ENCODE results near the gene CTNNBIP1. TPM values are rescaled to one million over a fixed set of nuclear protein-coding genes. Genes with fewer than 3 reads are reported as not detected.

CTNNBIP1 gene
- polyA plus RNA-seq, 1 donor from 2014 or later: 69.3 TPM

- no peaks in the 10 kb centered on the region for H3K36me3 ChIP-seq (ENCODE audit: insufficient read depth, low read length)
Measured at GRCh38 chr1:9865724-9866123, 44.3 kb downstream of the CTNNBIP1 start.

GRCh38 chr1:9863371-9863770 lies 46.7 kb downstream of the CTNNBIP1 start:
- Histone ChIP-seq H3K36me3 (ENCODE audit: insufficient read depth, low read length) (no peaks in the 10 kb centered on the region), H3K79me2 (replicated peaks; ENCODE audit: insufficient read depth, low read length) (no peaks in the 10 kb centered on the region), H3K9me2 (ENCODE audit: insufficient read depth, low read length) (no peaks in the 10 kb centered on the region), H3K4me2 (ENCODE audit: low read length) (no peak overlapping the region), H4K20me1 (ENCODE audit: insufficient read depth) (no peaks in the 10 kb centered on the region), H3K4me3 (ENCODE audit: low read length) (no peak overlapping the region), H3K27me3 (ENCODE audit: insufficient read depth, low read depth, low read length) (no peaks in the 10 kb centered on the region), H3K27ac (ENCODE audit: low read length) (no peak overlapping the region), H3K9me3 (ENCODE audit: low read length) (no peaks in the 10 kb centered on the region), H3F3A (ENCODE audit: insufficient read depth, low read length, poor library complexity, severe bottlenecking) (no peaks in the 10 kb centered on the region), H3K9ac (ENCODE audit: low read length) (no peak overlapping the region), H2AFZ (ENCODE audit: low read depth, low read length) (no peak overlapping the region)
- no peak for TF ChIP-seq RAD21 (conservative IDR thresholded peaks at IDR 0.05)
- no peak for TF ChIP-seq TAF1 (IDR thresholded peaks at IDR 0.05; ENCODE audit: low read depth)
- no peak for TF ChIP-seq SMC3 (conservative IDR thresholded peaks at IDR 0.05; ENCODE audit: poor library complexity)
- no peak for TF ChIP-seq EZH2 (IDR thresholded peaks at IDR 0.05; ENCODE audit: borderline replicate concordance, insufficient read depth, low read length, poor library complexity, severe bottlenecking)
- TF ChIP-seq POLR2AphosphoS5 (IDR thresholded peaks at IDR 0.05): no peak
- no peak for TF ChIP-seq EP300 (conservative IDR thresholded peaks at IDR 0.05; ENCODE audit: poor library complexity, severe bottlenecking)
- no peak for TF ChIP-seq REST (IDR thresholded peaks at IDR 0.05; ENCODE audit: borderline replicate concordance)
- TF ChIP-seq MXI1 (conservative IDR thresholded peaks at IDR 0.05; ENCODE audit: poor library complexity, severe bottlenecking): no peak

More at GRCh38 chr1:9865724-9866123, 44.3 kb downstream of the CTNNBIP1 start:
- Histone ChIP-seq H3K9me2 (ENCODE audit: insufficient read depth, low read length) (no peaks in the 10 kb centered on the region), H3K27me3 (ENCODE audit: insufficient read depth, low read depth, low read length) (no peaks in the 10 kb centered on the region), H2AFZ (ENCODE audit: low read depth, low read length) (no peak overlapping the region), H3F3A (ENCODE audit: insufficient read depth, low read length, poor library complexity, severe bottlenecking) (no peaks in the 10 kb centered on the region), H3K4me3 (ENCODE audit: low read length) (no peak overlapping the region), H3K9me3 (ENCODE audit: low read length) (no peaks in the 10 kb centered on the region), H3K4me2 (ENCODE audit: low read length) (no peak overlapping the region), H3K79me2 (replicated peaks; ENCODE audit: insufficient read depth, low read length) (no peaks in the 10 kb centered on the region), H3K9ac (ENCODE audit: low read length) (no peak overlapping the region), H4K20me1 (ENCODE audit: insufficient read depth) (no peaks in the 10 kb centered on the region), H3K27ac (ENCODE audit: low read length) (no peak overlapping the region)
- TF ChIP-seq TAF1 (IDR thresholded peaks at IDR 0.05; ENCODE audit: low read depth) (no peak), POLR2AphosphoS5 (IDR thresholded peaks at IDR 0.05) (no peak), EP300 (conservative IDR thresholded peaks at IDR 0.05; ENCODE audit: poor library complexity, severe bottlenecking) (no peak), EZH2 (IDR thresholded peaks at IDR 0.05; ENCODE audit: borderline replicate concordance, insufficient read depth, low read length, poor library complexity, severe bottlenecking) (no peak), SMC3 (conservative IDR thresholded peaks at IDR 0.05; ENCODE audit: poor library complexity) (no peak), MXI1 (conservative IDR thresholded peaks at IDR 0.05; ENCODE audit: poor library complexity, severe bottlenecking) (no peak), REST (IDR thresholded peaks at IDR 0.05; ENCODE audit: borderline replicate concordance) (no peak), CTCF (IDR thresholded peaks at IDR 0.05; ENCODE audit: poor library complexity, severe bottlenecking) (no peak)
